PC-9 (cell line): Measurements from ENCODE around the gene EHBP1. TPM values are rescaled to one million over a fixed set of nuclear protein-coding genes. Genes with fewer than 3 reads are reported as not detected.

Source experiments
- BruUV-seq: library from RNA; stranded (reverse); fragments of 400-500 nt; replicated peaks from 2 replicates; lab custom pipeline; 2021; lab: Mats Ljungman, UMichigan
- CTCF ChIA-PET: fragments of 300-600 bp; sonication (Branson Sonifier 250); formaldehyde crosslinking; loops from one replicate; lab custom pipeline; 2022; ENCODE audit warnings: antibody characterized with exemption; lab: Charles Lee
- POLR2A ChIA-PET: fragments of 300-600 bp; sonication (Branson Sonifier 250); formaldehyde crosslinking; loops from one replicate; lab custom pipeline; 2022; ENCODE audit warnings: antibody characterized with exemption; ENCODE audit not compliant: unreplicated experiment; lab: Charles Lee
- DNase-seq, 2 experiments: peaks; one replicate each; pipeline versions ENCODE4 v3.0.0 to v3.0.0-alpha.2; 2015 to 2022; ENCODE audit warnings: mixed read lengths in 1 of 2
- H2AFZ ChIP-seq: fragments of 200-600 bp; sonication (generic); 2 replicates; pipeline ENCODE4 v1.8.1; 2017; ENCODE audit warnings: antibody characterized with exemption
- H3F3A ChIP-seq: fragments of 200-600 bp; sonication (generic); 2 replicates; pipeline ENCODE4 v1.8.1; 2017; ENCODE audit warnings: antibody characterized with exemption, mild to moderate bottlenecking, low read depth; ENCODE audit not compliant: insufficient read depth
- H3K27ac ChIP-seq: fragments of 200-600 bp; sonication (generic); 2 replicates; pipeline ENCODE4 v1.6.1; 2016; ENCODE audit warnings: mixed run types
- H3K27me3 ChIP-seq: fragments of 200-600 bp; sonication (generic); 2 replicates; pipeline ENCODE4 v1.6.1; 2016; ENCODE audit warnings: low read depth, mixed run types; ENCODE audit not compliant: insufficient read depth
- H3K36me3 ChIP-seq: fragments of 200-600 bp; sonication (generic); 2 replicates; pipeline ENCODE4 v1.6.1; 2016; ENCODE audit warnings: low read depth, mixed run types
- H3K4me1 ChIP-seq: fragments of 200-600 bp; sonication (generic); replicated peaks from 2 replicates; pipeline ENCODE4 v1.6.1; 2016; ENCODE audit warnings: mixed run types; ENCODE audit not compliant: insufficient read depth
- H3K4me2 ChIP-seq: fragments of 200-600 bp; sonication (generic); 2 replicates; pipeline ENCODE4 v1.6.1; 2017; ENCODE audit warnings: mixed run types
- H3K4me3 ChIP-seq: fragments of 200-600 bp; sonication (generic); 2 replicates; pipeline ENCODE4 v1.6.1; 2016; ENCODE audit warnings: mixed run types
- H3K79me2 ChIP-seq: fragments of 200-600 bp; sonication (generic); 2 replicates; pipeline ENCODE4 v1.6.1; 2017; ENCODE audit warnings: low read depth, mixed run types
- H3K9me2 ChIP-seq: fragments of 200-600 bp; sonication (generic); 2 replicates; pipeline ENCODE4 v1.8.1; 2017; ENCODE audit warnings: mild to moderate bottlenecking; ENCODE audit not compliant: insufficient read depth
- H3K9me3 ChIP-seq: fragments of 200-600 bp; sonication (generic); 2 replicates; pipeline ENCODE4 v1.8.1; 2016; ENCODE audit warnings: low read depth; ENCODE audit not compliant: insufficient read depth
- H4K20me1 ChIP-seq: fragments of 200-600 bp; sonication (generic); 2 replicates; pipeline ENCODE4 v1.8.1; 2017; ENCODE audit not compliant: insufficient read depth
- CTCF ChIP-seq: fragments of 200-600 bp; sonication (generic); conservative IDR thresholded peaks from 2 replicates; pipeline ENCODE4 v1.6.1; 2017; ENCODE audit warnings: mixed run types, antibody characterized with exemption, mild to moderate bottlenecking, moderate library complexity
- EZH2 ChIP-seq: fragments of 200-600 bp; sonication (generic); IDR thresholded peaks from 2 replicates; pipeline ENCODE4 v1.8.0; 2017; ENCODE audit warnings: antibody characterized with exemption, low read depth
- intact Hi-C: fragments of 100-400 bp; cut with micrococcal nuclease; formaldehyde crosslinking; loops from one replicate; pipeline ENCODE4 v1.10.0; 2022; ENCODE audit not compliant: unreplicated experiment
- total RNA-seq: library from RNA; stranded (reverse); gene quantifications from 2 replicates; pipeline ENCODE4 v1.2.3, GENCODE V29; 2021

The EHBP1 gene
- total RNA-seq, 1 experiment from 2014 or later = 100 TPM

GRCh38 chr2:62996534-62997186 is 291.1 kb downstream of the EHBP1 start:
- Histone ChIP-seq H3K4me2 (no peak overlapping the region), H3K36me3 (peaks cover 15% of the 10 kb centered on the region; the same call in 1 of the 2 replicates), H2AFZ (no peak overlapping the region), H3F3A (no peaks in the 10 kb centered on the region; the same call in 1 of the 2 replicates), H3K4me3 (no peak overlapping the region), H3K9me3 (no peaks in the 10 kb centered on the region), H3K9me2 (no peaks in the 10 kb centered on the region), H3K27ac (no peak overlapping the region), H4K20me1 (no peaks in the 10 kb centered on the region), H3K4me1 (no peaks in the 10 kb centered on the region), H3K79me2 (no peaks in the 10 kb centered on the region), H3K27me3 (no peaks in the 10 kb centered on the region)
- no peak for DNase-seq
- ChIA-PET CTCF (no interaction called here), POLR2A (no interaction called here)
- no peak for TF ChIP-seq EZH2
- no peak for TF ChIP-seq CTCF
- intact Hi-C loops = loop anchor here (10.0 kb wide), 1 partner anchor 488 kb away; no protein-coding TSS in a partner anchor
- BruUV-seq = no TSS peak

- intact Hi-C loops = loop anchor here (10.0 kb wide), 1 partner anchor 486 kb away; no protein-coding TSS in a partner anchor
- H3K4me2 ChIP-seq = no peak overlapping the region
- TF ChIP-seq EZH2 (no peak), CTCF (no peak)
- H4K20me1 ChIP-seq = no peaks in the 10 kb centered on the region
- H3K79me2 ChIP-seq = no peaks in the 10 kb centered on the region
- ChIA-PET CTCF (no interaction called here), POLR2A (interaction anchor here (0.5 to 0.6 kb wide), 2 partner anchors 252 to 706 kb away, joined by 3 read pairs; no protein-coding TSS in a partner anchor)
- no peaks in the 10 kb centered on the region for H3K9me2 ChIP-seq
- no peaks in the 10 kb centered on the region for H3K4me1 ChIP-seq
- no peaks in the 10 kb centered on the region for H3K27me3 ChIP-seq
- H3K27ac ChIP-seq = no peak overlapping the region
- DNase-seq = no peak
- no peaks in the 10 kb centered on the region for H3K9me3 ChIP-seq
- H3K36me3 ChIP-seq = peaks cover 13% of the 10 kb centered on the region; the same call in 1 of the 2 replicates
- BruUV-seq = no TSS peak
- no peak overlapping the region for H2AFZ ChIP-seq
- H3F3A ChIP-seq = no peaks in the 10 kb centered on the region; the same call in 1 of the 2 replicates
- H3K4me3 ChIP-seq = no peak overlapping the region
Measured at GRCh38 chr2:62998949-62999348, 293.4 kb downstream of the EHBP1 start.

- no peak for TF ChIP-seq CTCF
- no peak for TF ChIP-seq EZH2
- Histone ChIP-seq H3F3A (no peaks in the 10 kb centered on the region; the same call in 1 of the 2 replicates), H3K9me3 (no peaks in the 10 kb centered on the region), H3K36me3 (peaks cover 12% of the 10 kb centered on the region; the same call in 1 of the 2 replicates), H4K20me1 (no peaks in the 10 kb centered on the region), H3K4me1 (no peaks in the 10 kb centered on the region), H3K4me2 (no peak overlapping the region), H3K79me2 (no peaks in the 10 kb centered on the region), H3K27me3 (no peaks in the 10 kb centered on the region), H3K27ac (no peak overlapping the region), H3K4me3 (no peak overlapping the region), H2AFZ (no peak overlapping the region), H3K9me2 (no peaks in the 10 kb centered on the region)
- intact Hi-C loops = loop anchor here (10.0 kb wide), 1 partner anchor 485 kb away; no protein-coding TSS in a partner anchor
- DNase-seq = peak in 1 of 2 experiments; percentile 23
- BruUV-seq = no TSS peak
- POLR2A ChIA-PET = no interaction called here
- CTCF ChIA-PET = no interaction called here
Measured at GRCh38 chr2:62999905-63000304, 294.4 kb downstream of the EHBP1 start.
